MCF 10A (cell line): ENCODE results near the gene HBM. TPM values are rescaled to one million over a fixed set of nuclear protein-coding genes. Genes with fewer than 3 reads are reported as not detected.
A peak's percentile ranks its signal among the peaks of the same experiment; 100 is the strongest.
"Not testable (repeated sequence)": the region's sequence is repeated elsewhere in the genome, so short reads cannot be mapped to it uniquely, and the experiment has no call there.

Experiments used
- BruUV-seq: library from RNA; stranded (reverse); fragments of 400-500 nt; replicated peaks from 2 replicates; lab custom pipeline; 2021; lab: Mats Ljungman, UMichigan
- CTCF ChIA-PET: fragments of 300-600 bp; sonication (Branson Sonifier 250); formaldehyde crosslinking; extraction: SDS; loops from one replicate; lab custom pipeline; 2021; ENCODE audit warnings: antibody characterized with exemption, inconsistent platforms; lab: Yijun Ruan, JAX
- POLR2A ChIA-PET: fragments of 300-600, 350-650 bp; sonication (Branson Sonifier 250); formaldehyde crosslinking; extraction: SDS; loops from one replicate; lab custom pipeline; 2020; ENCODE audit warnings: antibody characterized with exemption, inconsistent platforms; lab: Yijun Ruan, JAX
- DNase-seq: peaks from one replicate; pipeline ENCODE4 v3.0.0-alpha.2; 2018; ENCODE audit not compliant: unreplicated experiment
- H3K27ac Mint-ChIP-seq: one replicate; pipeline ENCODE4 v1.8.0; 2022; ENCODE audit warnings: mild to moderate bottlenecking, low read depth, mixed read lengths; ENCODE audit not compliant: unreplicated experiment
- H3K27me3 Mint-ChIP-seq: one replicate; pipeline ENCODE4 v1.8.0; 2022; ENCODE audit warnings: mixed read lengths; ENCODE audit not compliant: insufficient read depth, unreplicated experiment
- H3K36me3 Mint-ChIP-seq: one replicate; pipeline ENCODE4 v1.8.0; 2022; ENCODE audit warnings: mild to moderate bottlenecking, moderate library complexity, mixed read lengths; ENCODE audit not compliant: insufficient read depth, unreplicated experiment
- H3K4me1 Mint-ChIP-seq: one replicate; pipeline ENCODE4 v1.8.0; 2022; ENCODE audit warnings: mixed read lengths; ENCODE audit not compliant: insufficient read depth, unreplicated experiment
- H3K4me3 Mint-ChIP-seq: one replicate; pipeline ENCODE4 v1.8.0; 2022; ENCODE audit warnings: mild to moderate bottlenecking, moderate library complexity, mixed read lengths; ENCODE audit not compliant: unreplicated experiment
- H3K9me3 Mint-ChIP-seq: one replicate; pipeline ENCODE4 v1.8.0; 2022; ENCODE audit warnings: mixed read lengths; ENCODE audit not compliant: unreplicated experiment
- intact Hi-C: fragments of 100-400 bp; cut with micrococcal nuclease; formaldehyde crosslinking; loops from 2 replicates; pipeline ENCODE4 v1.14.1; 2022
- total RNA-seq: library from RNA; stranded (reverse); gene quantifications from 2 replicates; pipeline ENCODE4 v1.2.3, GENCODE V29; 2022
- TF ChIP-seq, protein P1 (sequence below): fragments of 200-600 bp; IDR thresholded peaks from one replicate; pipeline ENCODE4 v1.8.0; 2022; ENCODE audit warnings: antibody characterized with exemption, mild to moderate bottlenecking; ENCODE audit not compliant: unreplicated experiment

Gene HBM
- total RNA-seq, 1 experiment from 2014 or later, result not detected

DNA sequence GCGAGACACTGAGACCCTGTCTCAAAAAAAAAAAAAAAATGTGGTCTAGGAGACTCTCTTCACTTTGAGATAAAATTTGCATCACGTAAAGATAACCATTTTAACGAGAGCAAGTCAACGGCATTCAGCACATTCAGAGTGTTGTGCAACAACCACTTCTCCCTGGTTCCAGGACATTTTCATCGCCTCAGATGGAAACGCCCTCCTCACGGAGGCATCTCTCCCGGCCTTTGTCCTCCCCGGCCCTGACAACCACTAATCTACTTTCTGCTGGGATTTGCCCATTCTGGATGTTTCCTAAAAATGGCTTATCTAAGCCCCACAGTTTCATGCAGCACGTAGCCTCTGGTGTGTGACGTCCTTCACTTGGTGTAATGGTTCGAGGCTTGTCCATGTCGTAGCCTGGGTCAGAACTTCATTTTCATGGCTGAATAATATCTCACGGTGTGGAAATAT, 21.0 kb upstream of the HBM start:
- CTCF ChIA-PET, result interaction anchor here (0.7 kb wide), 1 partner anchor 37 kb away, joined by 4 read pairs; no protein-coding TSS in a partner anchor
- no TSS peak for BruUV-seq
- no peak overlapping the region for H3K4me3 Mint-ChIP-seq

DNA sequence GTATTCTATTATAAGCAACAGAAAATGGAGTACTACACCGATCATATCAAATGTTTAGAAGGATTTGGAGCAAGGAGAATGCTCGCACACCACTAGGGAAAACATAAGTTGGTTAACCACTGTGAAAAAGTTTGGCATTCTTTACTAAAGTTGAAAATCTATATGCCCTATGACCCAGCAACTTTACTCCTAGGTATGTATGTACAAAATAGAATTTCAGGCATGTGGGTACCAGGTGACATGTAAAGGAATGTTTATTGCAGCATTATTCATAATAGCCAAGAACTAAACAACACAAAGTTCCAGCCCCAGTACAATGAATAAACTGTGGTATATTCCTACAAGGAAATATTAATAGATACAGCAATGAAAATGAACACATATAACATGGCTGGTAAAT, 19.1 kb upstream of the HBM start:
- no peaks in the 10 kb centered on the region for H3K9me3 Mint-ChIP-seq
- POLR2A ChIA-PET, result no interaction called here

More for the DNA sequence above, 21.0 kb upstream of the HBM start:
- DNase-seq, result no peak
- TF ChIP-seq, protein P1, sequence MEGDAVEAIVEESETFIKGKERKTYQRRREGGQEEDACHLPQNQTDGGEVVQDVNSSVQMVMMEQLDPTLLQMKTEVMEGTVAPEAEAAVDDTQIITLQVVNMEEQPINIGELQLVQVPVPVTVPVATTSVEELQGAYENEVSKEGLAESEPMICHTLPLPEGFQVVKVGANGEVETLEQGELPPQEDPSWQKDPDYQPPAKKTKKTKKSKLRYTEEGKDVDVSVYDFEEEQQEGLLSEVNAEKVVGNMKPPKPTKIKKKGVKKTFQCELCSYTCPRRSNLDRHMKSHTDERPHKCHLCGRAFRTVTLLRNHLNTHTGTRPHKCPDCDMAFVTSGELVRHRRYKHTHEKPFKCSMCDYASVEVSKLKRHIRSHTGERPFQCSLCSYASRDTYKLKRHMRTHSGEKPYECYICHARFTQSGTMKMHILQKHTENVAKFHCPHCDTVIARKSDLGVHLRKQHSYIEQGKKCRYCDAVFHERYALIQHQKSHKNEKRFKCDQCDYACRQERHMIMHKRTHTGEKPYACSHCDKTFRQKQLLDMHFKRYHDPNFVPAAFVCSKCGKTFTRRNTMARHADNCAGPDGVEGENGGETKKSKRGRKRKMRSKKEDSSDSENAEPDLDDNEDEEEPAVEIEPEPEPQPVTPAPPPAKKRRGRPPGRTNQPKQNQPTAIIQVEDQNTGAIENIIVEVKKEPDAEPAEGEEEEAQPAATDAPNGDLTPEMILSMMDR, result no peak
- POLR2A ChIA-PET, result no interaction called here
- Mint-ChIP-seq H3K36me3 (no peaks in the 10 kb centered on the region), H3K27ac (no peak overlapping the region), H3K9me3 (no peaks in the 10 kb centered on the region), H3K27me3 (no peaks in the 10 kb centered on the region), H3K4me1 (peaks cover 6% of the 10 kb centered on the region)
- intact Hi-C loops, result no loop called here

DNA sequence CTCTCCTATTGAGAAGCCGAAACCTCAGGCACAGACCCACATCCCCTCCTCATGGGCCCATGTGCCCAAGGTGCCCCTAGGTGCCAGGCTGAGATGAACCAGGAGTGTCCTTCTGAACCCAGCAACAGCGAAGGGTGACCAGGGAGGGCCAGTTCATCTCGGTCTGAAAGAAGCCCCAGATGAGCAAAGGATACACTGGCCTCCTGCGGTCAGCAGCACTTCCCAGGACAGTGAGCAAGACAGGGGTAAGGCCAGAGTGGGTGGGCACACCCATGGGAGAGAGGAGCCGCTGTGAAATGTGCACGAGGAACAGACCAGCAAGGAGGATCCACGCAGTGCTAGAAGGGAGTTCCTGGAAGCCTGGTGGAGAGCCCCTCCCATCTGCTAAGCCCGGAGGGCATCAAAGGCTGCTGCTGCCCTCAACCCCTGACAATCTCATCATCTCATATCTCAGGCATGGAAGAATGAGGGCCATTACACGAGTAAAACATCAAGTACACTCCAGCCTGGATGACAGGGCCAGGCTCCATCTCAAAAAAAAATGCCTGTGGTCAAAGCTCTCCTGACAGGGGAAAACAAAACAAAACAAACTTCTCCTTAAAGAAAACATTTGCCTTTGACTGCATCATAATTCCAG, 16.6 kb upstream of the HBM start:
- POLR2A ChIA-PET, result interaction anchor here (0.7 kb wide), 1 partner anchor 14 kb away, joined by 4 read pairs; no protein-coding TSS in a partner anchor
- Mint-ChIP-seq H3K4me3 (no peak overlapping the region), H3K9me3 (no peaks in the 10 kb centered on the region), H3K4me1 (peaks cover 6% of the 10 kb centered on the region), H3K27me3 (peaks cover under 1% of the 10 kb centered on the region), H3K36me3 (no peaks in the 10 kb centered on the region), H3K27ac (no peak overlapping the region)
- intact Hi-C loops, result no loop called here
- TF ChIP-seq, protein P1, result no peak
- BruUV-seq, result no TSS peak
- no peak for DNase-seq
- CTCF ChIA-PET, result interaction anchor here (0.6 kb wide), 1 partner anchor 33 kb away, joined by 3 read pairs; no protein-coding TSS in a partner anchor

More for the DNA sequence above, 19.1 kb upstream of the HBM start:
- no peak for DNase-seq
- H3K36me3 Mint-ChIP-seq, result no peaks in the 10 kb centered on the region
- CTCF ChIA-PET, result no interaction called here
- H3K4me3 Mint-ChIP-seq, result no peak overlapping the region
- intact Hi-C loops, result no loop called here
- BruUV-seq, result no TSS peak
- no peaks in the 10 kb centered on the region for H3K27me3 Mint-ChIP-seq
- TF ChIP-seq, protein P1, result no peak
- no peak overlapping the region for H3K27ac Mint-ChIP-seq
- H3K4me1 Mint-ChIP-seq, result peaks cover 6% of the 10 kb centered on the region

DNA sequence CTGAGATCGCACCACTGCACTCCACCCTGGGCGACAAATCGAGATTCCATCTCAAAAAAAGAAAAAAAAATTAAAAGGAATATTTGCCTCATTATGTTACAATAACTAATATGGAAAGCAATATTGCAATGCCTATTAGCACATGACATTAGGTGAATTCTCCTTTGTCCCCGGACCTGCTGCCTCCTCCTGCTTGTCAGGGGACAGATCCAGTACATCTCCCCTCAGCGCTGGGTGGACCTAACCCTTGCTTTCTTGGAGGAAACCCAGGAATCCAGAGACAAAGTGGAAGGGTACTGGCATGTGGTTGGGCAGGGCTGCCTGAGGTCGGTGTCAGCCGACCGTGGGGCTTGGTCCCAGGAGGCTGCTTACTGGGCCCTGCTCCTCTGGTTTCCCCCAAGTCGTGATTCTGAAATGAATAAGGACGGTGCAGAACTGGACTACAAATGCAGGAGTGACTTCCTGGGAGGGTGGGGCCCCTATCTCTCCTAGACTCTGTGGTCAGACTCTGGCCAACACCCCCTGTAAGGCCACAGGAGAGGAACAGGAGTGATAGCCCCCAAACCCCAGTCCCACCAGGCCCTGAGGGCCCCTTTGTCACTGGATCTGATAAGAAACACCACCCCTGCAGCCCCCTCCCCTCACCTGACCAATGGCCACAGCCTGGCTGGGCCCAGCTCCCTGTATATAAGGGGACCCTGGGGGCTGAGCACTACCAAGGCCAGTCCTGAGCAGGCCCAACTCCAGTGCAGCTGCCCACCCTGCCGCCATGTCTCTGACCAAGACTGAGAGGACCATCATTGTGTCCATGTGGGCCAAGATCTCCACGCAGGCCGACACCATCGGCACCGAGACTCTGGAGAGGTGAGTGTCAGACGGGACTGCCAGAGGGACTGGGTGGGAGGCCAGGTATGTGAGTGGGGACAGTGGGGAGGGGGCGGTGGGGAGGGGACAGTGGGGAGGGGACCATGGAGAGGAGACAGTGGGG, 13.3 kb upstream of the HBM start, which contains the start of gene HBZ:
Gene HBZ, plus strand, starts transcription at position 504 of the 988 bp plus-strand sequence. Its CDS starts 266 bp downstream, at position 770.
- POLR2A ChIA-PET, result no interaction called here
- H3K36me3 Mint-ChIP-seq, result no peaks in the 10 kb centered on the region
- H3K27me3 Mint-ChIP-seq, result peaks cover 15% of the 10 kb centered on the region
- no peak for DNase-seq
- CTCF ChIA-PET, result interaction anchor here (1.1 kb wide), 1 partner anchor 35 kb away, joined by 4 read pairs; no protein-coding TSS in a partner anchor
- no peak within 1 kb of the TSS for H3K4me3 Mint-ChIP-seq
- no TSS peak for BruUV-seq
- no peaks in the 10 kb centered on the region for H3K9me3 Mint-ChIP-seq
- H3K27ac Mint-ChIP-seq, result peak within 1 kb of the TSS; percentile 31
- peaks cover 15% of the 10 kb centered on the region for H3K4me1 Mint-ChIP-seq
- TF ChIP-seq, protein P1, result no peak
- intact Hi-C loops, result no loop called here

DNA sequence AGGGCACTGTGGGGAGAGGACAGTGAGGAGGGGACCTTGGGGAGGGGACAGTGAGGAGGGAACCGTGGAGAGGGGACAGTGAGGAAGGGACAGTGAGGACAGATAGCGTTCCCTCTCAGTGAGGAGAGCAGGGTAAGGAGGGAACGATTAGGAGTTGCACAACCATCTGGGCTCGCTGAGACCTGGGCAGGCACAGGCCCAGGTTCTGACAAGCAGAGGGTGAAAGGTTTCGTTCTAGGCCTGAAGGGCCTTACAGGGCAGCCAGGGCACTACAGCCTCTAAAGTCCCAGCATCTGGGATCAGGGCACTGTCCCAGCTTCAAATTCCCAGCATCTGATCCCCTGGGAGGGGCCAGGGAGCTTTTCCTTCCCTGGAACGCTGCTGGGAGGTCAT, 12.7 kb upstream of the HBM start:
- H3K4me3 Mint-ChIP-seq, H3K9me3 Mint-ChIP-seq, H3K36me3 Mint-ChIP-seq, H3K27ac Mint-ChIP-seq, BruUV-seq, POLR2A ChIA-PET, intact Hi-C loops, CTCF ChIA-PET, DNase-seq: not testable (repeated sequence)
- Mint-ChIP-seq H3K4me1 (peaks cover 15% of the 10 kb centered on the region), H3K27me3 (peaks cover 22% of the 10 kb centered on the region)
